Aorta (tissue), 5 donors: ENCODE data around the gene PTPA. TPM values are rescaled to one million over a fixed set of nuclear protein-coding genes. Genes with fewer than 3 reads are reported as not detected.
"Not testable (repeated sequence)": the region's sequence is repeated elsewhere in the genome, so short reads cannot be mapped to it uniquely, and the experiment has no call there.

Experiments used
- ATAC-seq: fragments of 200-7000 bp; cut with Tn5 transposase; one replicate; pipeline ENCODE4 v1.9.1; 2022; ENCODE audit warnings: moderate library complexity; ENCODE audit not compliant: low FRiP score
- DNase-seq, 2 donors: peaks; one replicate each; pipeline ENCODE4 v3.0.0-alpha.2; 2020
- H3K27ac ChIP-seq, 2 donors: one replicate each; pipeline ENCODE4 v1.5.1; 2013; ENCODE audit warnings: low read length in 2 of 2, mild to moderate bottlenecking in 2 of 2, moderate library complexity in 2 of 2, control low read depth in 1 of 2, inconsistent platforms in 1 of 2, low read depth in 1 of 2
- H3K27me3 ChIP-seq, 2 donors: one replicate each; pipeline ENCODE4 v1.6.1; 2013; ENCODE audit warnings: control low read depth in 1 of 2, low read length in 1 of 2, mild to moderate bottlenecking in 1 of 2, moderate library complexity in 1 of 2; ENCODE audit not compliant: insufficient read depth in 2 of 2, control insufficient read depth in 1 of 2
- H3K36me3 ChIP-seq, 2 donors: one replicate each; pipeline ENCODE4 v1.6.1; 2013; ENCODE audit warnings: control low read depth in 1 of 2, low read length in 1 of 2, mild to moderate bottlenecking in 1 of 2; ENCODE audit not compliant: insufficient read depth in 2 of 2, control insufficient read depth in 1 of 2
- H3K4me1 ChIP-seq, 2 donors: one replicate each; pipeline ENCODE4 v1.6.1; 2013; ENCODE audit warnings: low read length in 2 of 2, control low read depth in 1 of 2, mild to moderate bottlenecking in 1 of 2, moderate library complexity in 1 of 2; ENCODE audit not compliant: insufficient read depth in 2 of 2, control insufficient read depth in 1 of 2
- H3K4me3 ChIP-seq, 2 donors: one replicate each; pipeline ENCODE4 v1.5.1; 2013; ENCODE audit warnings: low read length in 2 of 2, control low read depth in 1 of 2, mild to moderate bottlenecking in 1 of 2
- H3K9me3 ChIP-seq: one replicate; pipeline ENCODE4 v1.6.1; 2013; ENCODE audit warnings: mild to moderate bottlenecking, low read length; ENCODE audit not compliant: control insufficient read depth
- WGBS, 2 donors: extraction: QIAGEN DNeasy Blood & Tissue Kit; methylation state at CpG; one replicate each; pipeline ENCODE4 v1.1.7; 2013; 5-methylcytosine and 5-hydroxymethylcytosine counted together
- intact Hi-C, 2 donors: fragments of 100-400 bp; cut with DNase I; formaldehyde crosslinking; loops; one replicate each; pipeline versions ENCODE4 v1.14.2 to v1.15.0; 2022
- polyA plus RNA-seq, 2 donors: library from polyadenylated mRNA; stranded (reverse); fragments of 200-250 nt; gene quantifications; one replicate each; pipeline ENCODE4 v1.2.3, GENCODE V29; 2013
- total RNA-seq, 2 donors: library from RNA; stranded (reverse); fragmentation: NEBNext Ultra II Directional; extraction: Animal tissue kit (Norgen Biotek cat#: 25700); gene quantifications; one replicate each; pipeline ENCODE4 v1.2.1, GENCODE V29; 2021
- donor health status: healthy with polysubstance abuse.
- donor health status: Bipolar disorder and iron deficiency.
- donor health status: DM: no; HTN: no; CAD: no.
- donor health status: DM: no; HTN: no; CAD: no.
- donor health status: DM: yes; HTN: yes; CAD: no.

Gene PTPA
- total and polyA plus RNA-seq, 4 donors, result 60.6 to 156 (median 76.7) TPM

DNA sequence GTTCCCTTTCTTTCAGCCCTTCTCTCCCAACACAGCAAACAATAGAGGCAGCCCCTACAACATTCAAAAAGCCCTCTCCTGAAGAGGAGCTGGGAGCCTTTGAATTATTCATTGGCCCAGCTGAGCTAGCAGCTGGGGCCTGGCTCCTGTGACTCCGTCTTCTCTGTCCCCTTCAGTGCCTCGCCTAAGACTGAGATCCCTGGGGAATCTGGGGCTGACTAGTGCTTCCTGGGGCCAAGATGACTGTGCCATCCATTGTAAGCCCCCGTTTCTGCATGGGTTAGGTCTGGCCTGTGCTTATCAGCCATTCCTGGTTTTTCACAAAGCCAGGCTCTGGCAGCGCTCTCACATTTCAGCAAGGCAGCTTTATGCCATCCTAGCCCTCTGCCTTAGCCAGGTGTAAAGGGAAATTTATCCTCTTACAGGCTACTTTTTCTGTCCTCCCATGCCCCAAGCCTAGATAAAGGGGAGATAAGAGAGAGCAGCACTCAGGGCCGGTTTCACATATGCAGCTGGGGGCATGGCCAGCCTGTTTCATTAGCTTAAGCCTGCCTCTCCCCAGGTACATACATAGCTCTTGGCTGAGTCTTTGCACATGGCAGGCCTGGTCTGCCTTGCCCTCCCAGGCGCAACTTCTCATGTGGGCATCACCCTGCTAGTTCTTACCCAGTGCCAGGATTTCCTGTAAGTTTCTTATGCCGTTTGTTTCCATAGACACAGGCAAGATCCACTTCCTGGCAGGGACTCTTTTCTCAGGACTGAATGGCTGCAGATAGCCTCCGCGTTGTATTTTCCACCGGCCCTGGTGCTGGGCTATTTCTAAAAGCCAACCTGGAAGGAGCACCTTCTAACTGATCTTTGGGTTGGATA, 15.8 kb downstream of the PTPA start:
- Histone ChIP-seq H3K27ac (no peak overlapping the region), H3K27me3 (no peaks in the 10 kb centered on the region), H3K4me3 (no peak overlapping the region), H3K36me3 (peaks cover 0 to 3% of the 10 kb centered on the region in 2 donors), H3K4me1 (no peaks in the 10 kb centered on the region), H3K9me3 (no peaks in the 10 kb centered on the region)
- intact Hi-C loops, result no loop called here
- ATAC-seq (no peak), DNase-seq (no peak)
- 54 to 60% methylated on average over 10 of the region's 10 CpGs for WGBS, 2 donors

- ATAC-seq (no peak), DNase-seq (no peak)
- intact Hi-C loops, result no loop called here
- Histone ChIP-seq H3K36me3 (peaks cover 0 to 5% of the 10 kb centered on the region in 2 donors), H3K27ac (no peak overlapping the region), H3K4me3 (no peak overlapping the region), H3K9me3 (no peaks in the 10 kb centered on the region), H3K4me1 (no peaks in the 10 kb centered on the region), H3K27me3 (no peaks in the 10 kb centered on the region)
- WGBS, 2 donors, result 89 to 91% methylated on average over 5 of the region's 5 CpGs
Measured at GRCh38 chr9:129128689-129129088, 17.5 kb downstream of the PTPA start.

DNA sequence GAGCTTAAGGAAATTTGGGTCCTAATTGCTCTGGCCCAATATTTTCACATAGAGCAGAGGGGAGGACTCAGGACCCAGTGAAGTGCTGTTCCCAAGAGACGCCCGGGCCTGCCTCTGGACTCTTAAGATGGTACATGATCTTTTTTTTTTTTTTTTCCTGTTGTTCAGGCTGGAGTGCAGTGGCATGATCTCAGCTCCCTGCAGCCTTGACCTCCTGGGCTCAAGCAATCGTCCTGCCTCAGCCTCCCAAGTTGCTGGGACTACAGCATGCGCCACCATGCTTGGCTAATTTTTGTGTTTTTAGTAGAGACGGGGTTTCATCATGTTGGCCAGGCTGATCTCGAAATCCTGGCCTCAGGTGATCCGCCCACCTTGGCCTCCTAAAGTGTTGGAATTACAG, 19.1 kb downstream of the PTPA start:
- not testable (repeated sequence) for DNase-seq, H3K36me3 ChIP-seq, H3K4me3 ChIP-seq, H3K4me1 ChIP-seq, H3K27me3 ChIP-seq, ATAC-seq, H3K27ac ChIP-seq, H3K9me3 ChIP-seq
- intact Hi-C loops, result loop anchor here (2.0 to 5.0 kb wide), 3 partner anchors 481 to 662 kb away; no protein-coding TSS in a partner anchor
- 91 to 92% methylated on average over 7 of the region's 7 CpGs for WGBS, 2 donors

GRCh38 chr9:129130791-129131190, 19.6 kb downstream of the PTPA start:
- intact Hi-C loops, result loop anchor here (2.0 to 5.0 kb wide), 3 partner anchors 480 to 662 kb away; no protein-coding TSS in a partner anchor
- Histone ChIP-seq H3K9me3 (no peaks in the 10 kb centered on the region), H3K36me3 (peaks cover 0 to 4% of the 10 kb centered on the region in 2 donors), H3K27ac (no peak overlapping the region), H3K4me1 (no peaks in the 10 kb centered on the region), H3K4me3 (no peak overlapping the region), H3K27me3 (no peaks in the 10 kb centered on the region)
- ATAC-seq (no peak), DNase-seq (no peak)
- WGBS, 2 donors, result 67 to 76% methylated on average over 3 of the region's 3 CpGs

- intact Hi-C loops, result loop anchor here (2.0 to 5.0 kb wide), 3 partner anchors 479 to 661 kb away; no protein-coding TSS in a partner anchor
- ATAC-seq (peak; percentile 92), DNase-seq (peak; percentile 84 to 93)
- Histone ChIP-seq H3K4me1 (no peaks in the 10 kb centered on the region), H3K4me3 (no peak overlapping the region), H3K27ac (peak overlapping the region in 1 of 2 donors; percentile 38), H3K9me3 (no peaks in the 10 kb centered on the region), H3K36me3 (peaks cover 0 to 4% of the 10 kb centered on the region in 2 donors), H3K27me3 (no peaks in the 10 kb centered on the region)
- 36 to 40% methylated on average over 13 of the region's 13 CpGs for WGBS, 2 donors
Measured at GRCh38 chr9:129131300-129132145, 20.3 kb downstream of the PTPA start.

- H3K9me3 ChIP-seq, result no peaks in the 10 kb centered on the region
- WGBS, 2 donors, result 81 to 84% methylated on average over 4 of the region's 4 CpGs
- no peak for ATAC-seq
- H3K27me3 ChIP-seq, result no peaks in the 10 kb centered on the region
- intact Hi-C loops, result loop anchor here (5.0 kb wide), 2 partner anchors 654 to 659 kb away; no protein-coding TSS in a partner anchor
- H3K36me3 ChIP-seq, result peaks cover 0 to 4% of the 10 kb centered on the region in 2 donors
- no peak overlapping the region for H3K27ac ChIP-seq
- H3K4me1 ChIP-seq, result no peaks in the 10 kb centered on the region
- no peak overlapping the region for H3K4me3 ChIP-seq
- DNase-seq, result no peak
Measured at GRCh38 chr9:129133082-129133481, 21.9 kb downstream of the PTPA start.

DNA sequence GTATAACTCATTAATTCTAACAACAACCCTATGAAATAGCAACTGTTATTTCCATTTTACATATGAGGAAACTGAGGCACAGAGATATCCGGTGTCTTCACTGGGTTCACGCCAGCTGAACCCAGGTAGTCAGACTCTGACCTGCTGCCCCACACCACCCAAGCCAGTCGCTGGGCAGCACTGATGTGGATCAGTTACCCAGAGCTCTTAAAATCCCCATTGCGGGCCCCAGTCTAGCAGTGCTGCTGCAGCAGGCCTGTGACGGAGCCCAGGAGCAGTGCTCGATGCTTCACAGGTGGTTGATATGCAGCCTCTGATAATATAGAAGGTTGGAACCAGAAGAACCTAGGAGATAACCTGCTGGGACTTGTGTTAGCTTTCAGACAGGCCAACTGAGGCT, 24.3 kb downstream of the PTPA start:
- Histone ChIP-seq H3K27ac (no peak overlapping the region), H3K4me3 (no peak overlapping the region), H3K4me1 (no peaks in the 10 kb centered on the region), H3K9me3 (no peaks in the 10 kb centered on the region), H3K36me3 (peaks cover 0 to 2% of the 10 kb centered on the region in 2 donors), H3K27me3 (no peaks in the 10 kb centered on the region)
- DNase-seq (no peak), ATAC-seq (no peak)
- 91 to 93% methylated on average over 6 of the region's 6 CpGs for WGBS, 2 donors
- intact Hi-C loops, result no loop called here

GRCh38 chr9:129136446-129137035, 25.3 kb downstream of the PTPA start:
- DNase-seq (no peak), ATAC-seq (no peak)
- Histone ChIP-seq H3K4me3 (no peak overlapping the region), H3K4me1 (peaks cover 0 to under 1% of the 10 kb centered on the region in 2 donors), H3K27me3 (no peaks in the 10 kb centered on the region), H3K36me3 (peaks cover 0 to 2% of the 10 kb centered on the region in 2 donors), H3K27ac (no peak overlapping the region), H3K9me3 (no peaks in the 10 kb centered on the region)
- intact Hi-C loops, result no loop called here
- WGBS, 2 donors, result 86 to 87% methylated on average over 16 of the region's 16 CpGs
